GM18868 (cell line): ENCODE results near the gene TOP2A.

Experiments
- ATAC-seq: cut with Tn5 transposase; IDR thresholded peaks from one replicate; pipeline ENCODE4 v1.9.1; 2021; ENCODE audit warnings: mild to moderate bottlenecking, moderate library complexity; ENCODE audit not compliant: unreplicated experiment

TOP2A gene

GRCh38 chr17:40417609-40418427 is at the start of gene TOP2A:
Gene TOP2A (minus strand): TSS chr17:40417896. CDS start chr17:40417791, 105 bp downstream.
- peak; percentile 96 for ATAC-seq

DNA sequence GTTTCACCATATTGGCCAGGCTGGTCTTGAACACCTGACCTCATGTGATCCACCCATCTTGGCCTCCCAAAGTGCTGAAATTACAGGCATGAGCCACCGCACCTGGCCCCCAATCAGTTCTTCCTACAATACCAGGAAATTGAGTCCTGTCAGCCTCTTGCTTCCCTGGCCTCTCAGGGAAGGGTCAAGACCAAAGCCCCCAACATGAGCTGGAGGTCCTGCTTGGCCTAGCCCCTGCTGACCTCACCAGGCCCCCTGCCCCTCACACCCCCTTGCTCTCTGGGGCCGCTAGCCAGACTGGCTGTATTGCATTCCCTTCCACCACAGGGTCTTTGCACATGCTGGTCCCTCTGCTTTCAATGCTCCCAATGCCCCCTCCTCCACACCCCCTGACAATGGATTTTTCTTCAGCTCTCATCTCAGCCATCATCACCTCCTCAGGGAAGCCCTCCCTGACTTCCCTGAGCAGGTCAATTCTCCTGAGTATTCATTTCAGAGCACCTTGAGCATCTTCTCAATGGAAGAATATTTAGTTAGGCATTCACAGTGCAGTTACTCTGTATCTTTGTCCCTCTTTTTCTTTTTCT is 49.7 kb upstream of the TOP2A start:
- no peak for ATAC-seq

DNA sequence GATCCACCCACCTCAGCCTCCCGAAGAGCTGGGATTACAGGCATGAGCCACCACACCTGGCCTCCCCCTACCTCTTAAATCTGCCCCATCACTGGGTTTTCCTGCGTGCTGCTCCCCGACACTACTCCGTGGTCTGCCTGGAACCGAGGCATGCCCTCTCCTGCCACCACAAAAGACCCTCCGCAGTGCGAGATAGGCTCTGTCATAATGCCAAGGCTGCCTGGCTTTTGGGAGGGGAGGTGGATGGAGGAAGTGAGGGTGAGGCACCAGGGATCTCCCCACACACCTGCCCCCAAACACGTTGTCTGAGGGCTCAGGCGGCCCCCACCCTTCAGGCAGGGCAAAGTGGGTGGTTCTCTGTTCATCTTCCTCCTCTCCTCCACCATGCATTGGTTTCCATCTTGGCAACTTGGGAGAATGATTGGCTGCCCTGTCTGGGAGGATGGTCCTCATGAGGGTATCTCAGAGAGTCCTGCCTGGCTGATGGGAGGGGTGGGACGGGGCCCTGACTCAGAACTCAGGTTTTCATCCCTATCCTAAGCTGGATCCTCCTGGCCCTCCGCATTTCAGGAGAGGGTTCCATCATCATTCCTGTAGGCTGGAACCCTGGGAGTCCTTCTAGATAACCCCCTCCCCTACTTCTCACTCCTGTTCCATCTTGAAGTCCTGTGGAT is 48.7 kb upstream of the TOP2A start:
- ATAC-seq: no peak

- ATAC-seq: no peak
Observed at GRCh38 chr17:40464392-40464855, 46.7 kb upstream of the TOP2A start.

DNA sequence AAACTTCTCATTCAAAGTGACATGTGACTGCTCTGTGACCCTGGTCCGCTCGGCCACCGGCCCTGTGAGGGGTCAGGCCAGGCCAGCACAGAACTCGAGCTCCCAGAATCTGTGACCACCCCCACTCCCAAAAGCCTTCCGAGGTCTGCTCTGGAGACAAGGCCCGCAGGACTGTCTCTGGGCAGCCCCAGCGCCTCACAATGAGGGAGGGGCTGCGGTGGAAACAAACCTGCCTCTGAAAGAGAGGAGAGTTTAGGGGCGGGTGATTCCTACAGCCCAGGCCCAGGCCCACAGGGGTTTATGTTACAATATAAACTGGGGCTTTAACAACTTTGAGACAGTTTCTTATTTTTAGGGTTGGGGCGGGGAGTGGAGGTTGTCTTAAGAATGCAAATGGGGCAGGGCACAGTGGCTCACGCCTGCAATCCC is 45.4 kb upstream of the TOP2A start:
- ATAC-seq: no peak

GRCh38 chr17:40462343-40463121 is 44.8 kb upstream of the TOP2A start:
- ATAC-seq: no peak

GRCh38 chr17:40461732-40462342 is 44.1 kb upstream of the TOP2A start:
- no peak for ATAC-seq

DNA sequence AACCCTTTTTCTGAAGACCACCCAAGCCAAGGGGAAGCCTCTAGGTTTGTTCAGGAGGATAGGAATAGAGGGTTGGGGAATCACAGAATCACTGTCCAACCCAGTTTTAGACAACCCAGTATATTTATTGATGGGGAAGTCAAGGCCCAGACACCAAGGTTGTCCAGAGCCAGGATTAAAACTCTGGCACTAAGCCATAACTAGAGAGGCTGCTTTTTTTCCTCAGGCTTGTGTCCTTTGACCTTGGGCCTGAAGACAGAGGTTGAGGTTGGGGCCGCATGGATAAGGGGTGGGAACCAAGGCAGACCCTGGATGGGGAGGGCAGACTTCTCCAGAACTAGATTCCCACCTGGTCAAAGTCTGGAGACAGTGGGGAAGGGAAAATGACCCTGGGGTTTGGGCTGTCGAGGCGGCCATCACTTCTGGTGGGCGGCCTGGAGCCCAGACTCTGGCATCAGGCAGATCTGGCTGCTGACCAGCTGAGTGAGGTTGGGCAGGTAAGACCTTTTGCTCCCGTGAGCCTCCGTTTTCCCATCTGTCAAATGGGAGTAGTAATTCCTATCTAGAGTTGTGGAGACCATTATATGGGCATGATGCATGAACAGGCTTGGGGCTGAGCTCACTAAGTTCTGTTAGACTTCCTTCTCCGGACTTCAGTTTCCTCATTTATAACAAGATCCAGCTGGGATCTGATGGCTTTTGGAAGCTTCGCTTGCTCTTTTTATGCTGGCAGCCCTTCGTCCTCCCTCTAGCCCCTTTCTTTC is 43.5 kb upstream of the TOP2A start:
- no peak for ATAC-seq

- ATAC-seq: no peak
Observed at GRCh38 chr17:40460604-40460967, 42.9 kb upstream of the TOP2A start.

DNA sequence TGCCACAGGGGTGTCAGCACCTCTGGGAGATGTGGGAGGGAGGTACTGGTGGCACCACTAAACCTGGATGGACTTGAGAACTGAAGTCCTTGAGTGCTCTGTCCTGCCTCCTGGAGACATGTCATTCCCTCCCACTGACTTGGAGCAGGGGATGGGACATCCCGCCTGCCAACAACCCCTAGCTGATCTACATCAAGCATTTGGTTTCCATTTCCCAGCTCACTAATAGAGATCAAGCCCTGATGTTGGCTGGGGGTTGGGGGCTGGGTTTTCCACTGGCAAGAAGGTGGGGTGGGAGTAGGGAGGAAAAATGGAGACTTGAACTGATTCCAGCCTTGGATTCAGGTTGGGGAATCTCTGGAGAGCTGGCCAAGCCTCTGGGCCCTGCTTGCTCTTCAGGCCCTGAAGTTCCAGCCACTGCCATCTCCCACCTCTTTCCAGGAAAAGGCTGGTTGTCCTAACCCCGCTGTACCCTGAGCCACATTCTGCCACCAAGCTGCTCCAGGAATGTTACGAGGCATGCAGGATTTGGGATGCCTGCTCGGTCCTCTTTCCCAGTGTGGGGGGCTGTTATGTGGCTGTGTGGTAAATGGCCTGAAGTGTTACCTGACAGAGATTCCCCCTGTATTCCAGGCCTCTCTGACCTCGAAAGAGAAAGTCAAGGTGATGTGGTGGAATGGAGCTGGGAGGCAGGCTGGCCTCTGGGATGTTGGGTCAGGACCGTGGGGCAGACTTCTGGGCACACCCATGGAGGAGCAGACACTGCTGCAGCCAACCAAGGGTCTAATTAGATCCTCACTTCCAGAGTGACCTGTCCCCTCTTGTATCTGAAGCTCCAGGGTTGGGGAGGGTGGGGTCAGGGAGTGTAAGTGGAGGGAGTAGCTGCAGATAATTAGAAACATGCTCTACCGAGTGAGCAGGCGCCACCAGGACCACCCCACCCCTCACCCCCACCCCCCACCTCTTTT is 42.2 kb upstream of the TOP2A start:
- no peak for ATAC-seq

- no peak for ATAC-seq
Observed at GRCh38 chr17:40458851-40459482, 41.3 kb upstream of the TOP2A start.

DNA sequence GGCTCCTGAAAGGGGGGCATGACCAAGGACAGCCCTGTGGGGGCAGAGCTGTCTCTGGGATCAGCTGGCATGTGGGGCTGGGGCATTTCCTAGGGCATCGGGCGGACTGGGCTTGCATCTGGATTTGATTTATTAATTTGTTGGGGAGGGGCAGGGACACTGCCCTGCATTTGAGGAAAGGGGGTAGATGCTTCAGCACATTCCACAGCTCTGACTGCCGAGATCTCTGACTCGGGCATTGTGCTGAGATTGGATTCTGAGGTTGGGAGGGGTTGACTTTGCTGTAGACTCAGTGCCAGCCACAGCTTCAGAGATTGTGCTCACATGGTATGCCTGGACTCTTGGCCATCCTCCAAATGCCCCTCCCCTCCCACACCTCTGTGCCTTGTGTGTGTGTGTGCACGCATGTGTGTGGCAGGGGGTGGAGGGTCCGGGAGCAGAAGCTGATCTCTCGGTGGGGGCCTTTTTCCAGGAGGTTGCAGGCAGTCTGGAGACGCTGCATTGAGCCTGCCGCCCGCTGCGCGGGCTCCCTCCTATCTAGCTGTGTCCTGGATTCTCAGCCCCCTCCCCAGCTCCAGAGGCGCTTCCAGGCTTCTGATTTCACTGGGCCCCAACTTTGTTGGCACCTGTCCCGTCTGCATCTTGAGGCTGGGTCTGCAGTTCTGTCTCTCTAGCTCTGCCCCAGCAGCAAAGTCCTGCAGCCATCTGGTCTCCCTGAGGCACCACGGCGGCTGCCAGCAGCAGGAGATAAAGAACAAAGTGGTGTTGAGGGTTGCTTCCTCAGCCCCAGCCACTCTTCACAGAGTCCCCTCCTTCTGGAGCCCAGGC is 40.5 kb upstream of the TOP2A start:
- ATAC-seq: no peak

GRCh38 chr17:40457369-40457768 is 39.7 kb upstream of the TOP2A start:
- ATAC-seq: no peak

DNA sequence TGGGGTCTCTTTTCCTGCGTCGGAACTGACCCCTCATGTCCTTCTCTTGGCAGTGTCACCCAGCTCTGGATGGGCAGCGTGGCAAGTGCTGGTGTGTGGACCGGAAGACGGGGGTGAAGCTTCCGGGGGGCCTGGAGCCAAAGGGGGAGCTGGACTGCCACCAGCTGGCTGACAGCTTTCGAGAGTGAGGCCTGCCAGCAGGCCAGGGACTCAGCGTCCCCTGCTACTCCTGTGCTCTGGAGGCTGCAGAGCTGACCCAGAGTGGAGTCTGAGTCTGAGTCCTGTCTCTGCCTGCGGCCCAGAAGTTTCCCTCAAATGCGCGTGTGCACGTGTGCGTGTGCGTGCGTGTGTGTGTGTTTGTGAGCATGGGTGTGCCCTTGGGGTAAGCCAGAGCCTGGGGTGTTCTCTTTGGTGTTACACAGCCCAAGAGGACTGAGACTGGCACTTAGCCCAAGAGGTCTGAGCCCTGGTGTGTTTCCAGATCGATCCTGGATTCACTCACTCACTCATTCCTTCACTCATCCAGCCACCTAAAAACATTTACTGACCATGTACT is 38.8 kb upstream of the TOP2A start:
- ATAC-seq: no peak

- ATAC-seq: no peak
Observed at GRCh38 chr17:40454613-40454995, 36.9 kb upstream of the TOP2A start.

DNA sequence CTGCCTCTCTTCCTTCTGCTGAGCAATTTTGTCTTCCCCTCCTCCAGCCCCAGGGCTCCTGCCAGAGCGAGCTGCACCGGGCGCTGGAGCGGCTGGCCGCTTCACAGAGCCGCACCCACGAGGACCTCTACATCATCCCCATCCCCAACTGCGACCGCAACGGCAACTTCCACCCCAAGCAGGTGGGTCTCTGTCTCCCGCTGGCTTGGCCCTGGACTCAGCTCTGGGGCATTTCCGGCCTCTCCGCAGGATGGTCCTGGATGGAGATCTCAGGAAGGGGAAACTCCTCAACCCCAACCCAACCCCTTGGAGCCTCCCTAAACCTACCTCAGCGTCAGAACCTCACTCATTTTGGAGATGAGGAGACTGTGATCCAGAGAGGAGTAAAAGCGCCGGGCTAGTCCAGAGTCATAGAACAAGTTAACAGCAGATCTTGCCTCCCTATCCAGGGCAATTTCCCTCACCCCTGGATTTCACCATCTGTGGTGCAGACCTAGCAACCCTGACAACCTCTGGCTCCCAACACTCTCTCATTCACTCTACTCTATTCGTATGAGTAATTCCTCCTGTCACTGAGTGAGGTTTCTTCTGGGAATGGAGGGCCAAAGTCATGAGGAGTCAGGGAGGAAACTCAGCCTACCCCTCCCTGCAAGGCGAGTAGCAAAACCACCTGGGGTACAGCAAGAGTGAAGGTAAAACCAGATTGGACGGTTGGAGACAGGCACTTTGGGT is 36.4 kb upstream of the TOP2A start:
- ATAC-seq: no peak
